HCT116 (cell line): ENCODE data around the gene HDAC5. TPM values are rescaled to one million over a fixed set of nuclear protein-coding genes. Genes with fewer than 3 reads are reported as not detected.

Experiments
- ATAC-seq: fragments of 200-7000 bp; cut with Tn5 transposase; 2 replicates; pipeline ENCODE4 v1.9.1; 2020; ENCODE audit warnings: mild to moderate bottlenecking, moderate library complexity
- BruUV-seq: library from RNA; stranded (reverse); fragments of 400-500 nt; replicated peaks from 2 replicates; lab custom pipeline; 2021; lab: Mats Ljungman, UMichigan
- CTCF ChIA-PET: fragments of 300-600 bp; sonication (Branson Sonifier 250); formaldehyde crosslinking; loops from one replicate; lab custom pipeline; 2021; ENCODE audit warnings: antibody characterized with exemption; lab: Charles Lee
- POLR2A ChIA-PET: fragments of 300-600, 350-600 bp; sonication (Branson Sonifier 250); formaldehyde crosslinking; loops from one replicate; lab custom pipeline; 2021; ENCODE audit warnings: antibody characterized with exemption; lab: Charles Lee
- RAD21 ChIA-PET, 2 experiments: fragments of 300-600 bp; sonication (Branson Sonifier 250); formaldehyde crosslinking; loops; one replicate each; lab custom pipeline; 2023; ENCODE audit warnings: low total read pairs in 2 of 2; ENCODE audit not compliant: uncharacterized antibody in 2 of 2, unreplicated experiment in 2 of 2, low non-redundant PET in 1 of 2; lab: Charles Lee
- DNase-seq: peaks from one replicate; pipeline ENCODE4 v3.0.0-alpha.2; 2010; ENCODE audit warnings: low read depth, low spot score
- H2AFZ ChIP-seq: fragments of 200-600 bp; shearing (Covaris generic), sonication (generic); 2 replicates; pipeline ENCODE4 v1.6.1; 2017; ENCODE audit warnings: low read depth, mixed run types, mixed read lengths, antibody characterized with exemption, low read length; ENCODE audit not compliant: poor library complexity, severe bottlenecking
- H3K27ac ChIP-seq: 2 replicates; pipeline ENCODE4 v1.5.1; 2012; ENCODE audit warnings: low read depth, low read length
- H3K27me3 ChIP-seq: fragments of 200-600 bp; sonication (generic); 2 replicates; pipeline ENCODE4 v1.6.1; 2016; ENCODE audit warnings: mixed run types, low read length, mixed read lengths; ENCODE audit not compliant: insufficient read depth
- H3K36me3 ChIP-seq, 2 experiments: fragments of 200-500 bp in 1 of 2; fragments of 200-600 bp in 1 of 2; sonication (Bioruptor generic) in 1 of 2; sonication (generic) in 1 of 2; 2 replicates each; pipeline versions ENCODE4 v1.5.1 to v1.6.1; 2014 to 2016; ENCODE audit warnings: low read length in 2 of 2, inconsistent platforms in 1 of 2, mixed read lengths in 1 of 2, mixed run types in 1 of 2; ENCODE audit not compliant: insufficient read depth in 2 of 2, control insufficient read depth in 1 of 2
- H3K4me1 ChIP-seq, 2 experiments: fragments of 200-600 bp in 1 of 2; sonication (generic) in 1 of 2; 2 replicates each; pipeline versions ENCODE4 v1.5.1 to v1.6.1; 2012 to 2017; ENCODE audit warnings: low read length in 2 of 2, inconsistent platforms in 1 of 2, mild to moderate bottlenecking in 1 of 2, mixed read lengths in 1 of 2, mixed run types in 1 of 2, moderate library complexity in 1 of 2; ENCODE audit not compliant: insufficient read depth in 2 of 2, control insufficient read depth in 1 of 2
- H3K4me2 ChIP-seq: fragments of 200-600 bp; sonication (generic); 2 replicates; pipeline ENCODE4 v1.6.1; 2017; ENCODE audit warnings: mixed run types, low read length, mixed read lengths
- H3K4me3 ChIP-seq, 2 experiments: fragments of 200-600 bp in 1 of 2; sonication (generic) in 1 of 2; replicated peaks in 1 of 2; 2 replicates each; pipeline ENCODE4 v1.5.1; 2011 to 2016; ENCODE audit warnings: low read length in 2 of 2, control low read depth in 1 of 2, low read depth in 1 of 2, mild to moderate bottlenecking in 1 of 2, mixed read lengths in 1 of 2, mixed run types in 1 of 2
- H3K79me2 ChIP-seq: fragments of 200-600 bp; sonication (generic); 2 replicates; pipeline ENCODE4 v1.6.1; 2017; ENCODE audit warnings: mild to moderate bottlenecking, mixed run types, low read length, moderate library complexity, mixed read lengths; ENCODE audit not compliant: insufficient read depth
- H3K9ac ChIP-seq: fragments of 200-600 bp; sonication (generic); 2 replicates; pipeline ENCODE4 v1.6.1; 2016; ENCODE audit warnings: low read length, mixed read lengths
- H3K9me2 ChIP-seq: fragments of 200-600 bp; sonication (generic), shearing (Covaris generic); 2 replicates; pipeline ENCODE4 v1.6.1; 2017; ENCODE audit warnings: mixed run types, mild to moderate bottlenecking, moderate library complexity; ENCODE audit not compliant: insufficient read depth
- H3K9me3 ChIP-seq, 2 experiments: fragments of 200-500 bp in 1 of 2; fragments of 200-600 bp in 1 of 2; sonication (Bioruptor generic) in 1 of 2; sonication (generic) in 1 of 2; 2 replicates each; pipeline ENCODE4 v1.6.1; 2014 to 2017; ENCODE audit warnings: low read length in 2 of 2, mixed read lengths in 2 of 2, inconsistent platforms in 1 of 2, low read depth in 1 of 2, mild to moderate bottlenecking in 1 of 2, mixed run types in 1 of 2, moderate library complexity in 1 of 2; ENCODE audit not compliant: control insufficient read depth in 1 of 2, insufficient read depth in 1 of 2
- H4K20me1 ChIP-seq: fragments of 200-600 bp; sonication (generic), shearing (Covaris generic); 2 replicates; pipeline ENCODE4 v1.6.1; 2017; ENCODE audit warnings: mixed run types, mild to moderate bottlenecking, moderate library complexity; ENCODE audit not compliant: insufficient read depth
- ATF3 ChIP-seq: IDR thresholded peaks from 2 replicates; pipeline ENCODE4 v1.6.1; 2012
- CBX3 ChIP-seq: IDR thresholded peaks from 2 replicates; pipeline ENCODE4 v1.6.1; 2012; ENCODE audit warnings: low read depth
- CTCF ChIP-seq, 3 experiments: fragments of 200-600 bp in 1 of 3; sonication (generic) in 1 of 3; IDR thresholded peaks in 2 of 3; conservative IDR thresholded peaks in 1 of 3; 2 replicates each; pipeline ENCODE4 v1.5.1; 2012 to 2017; ENCODE audit warnings: low read depth in 2 of 3, low read length in 2 of 3, antibody characterized with exemption in 1 of 3, borderline replicate concordance in 1 of 3, control low read depth in 1 of 3, mild to moderate bottlenecking in 1 of 3, mixed read lengths in 1 of 3, mixed run types in 1 of 3, moderate library complexity in 1 of 3; ENCODE audit not compliant: insufficient read depth in 1 of 3
- EGR1 ChIP-seq: IDR thresholded peaks from 2 replicates; pipeline ENCODE4 v1.6.1; 2012; ENCODE audit warnings: low read depth
- ELF1 ChIP-seq: IDR thresholded peaks from 2 replicates; pipeline ENCODE4 v1.6.1; 2012; ENCODE audit warnings: low read depth, borderline replicate concordance
- EZH2 ChIP-seq: fragments of 200-600 bp; sonication (generic); IDR thresholded peaks from 2 replicates; pipeline ENCODE4 v1.6.1; 2017; ENCODE audit warnings: antibody characterized with exemption, mixed run types
- EZH2phosphoT487 ChIP-seq: fragments of 200-600 bp; IDR thresholded peaks from 2 replicates; pipeline ENCODE4 v1.6.1; 2018; ENCODE audit warnings: antibody characterized with exemption, borderline replicate concordance
- FOSL1 ChIP-seq: IDR thresholded peaks from 2 replicates; pipeline ENCODE4 v1.6.1; 2012; ENCODE audit warnings: low read depth
- MAX ChIP-seq: IDR thresholded peaks from 2 replicates; pipeline ENCODE4 v1.6.1; 2012
- POLR2A ChIP-seq: IDR thresholded peaks from 2 replicates; pipeline ENCODE4 v1.7.0; 2011; ENCODE audit warnings: borderline replicate concordance; ENCODE audit not compliant: insufficient read depth, insufficient read length; ENCODE audit errors: extremely low read depth
- POLR2AphosphoS5 ChIP-seq: IDR thresholded peaks from 2 replicates; pipeline ENCODE4 v1.6.1; 2011; ENCODE audit warnings: mild to moderate bottlenecking, low read depth, low read length, moderate library complexity
- REST ChIP-seq: IDR thresholded peaks from 2 replicates; pipeline ENCODE4 v1.6.1; 2012; ENCODE audit warnings: low read depth
- SIN3A ChIP-seq: IDR thresholded peaks from 2 replicates; pipeline ENCODE4 v1.6.1; 2012; ENCODE audit warnings: low read depth
- SP1 ChIP-seq: IDR thresholded peaks from 2 replicates; pipeline ENCODE4 v1.6.1; 2012; ENCODE audit warnings: low read depth
- YY1 ChIP-seq: IDR thresholded peaks from 2 replicates; pipeline ENCODE4 v1.6.1; 2011; ENCODE audit warnings: low read length, low read depth, moderate library complexity, mild to moderate bottlenecking; ENCODE audit not compliant: insufficient replicate concordance; ENCODE audit errors: extremely low read depth
- ZFX ChIP-seq: fragments of 450-650 bp; IDR thresholded peaks from 2 replicates; pipeline ENCODE4 v1.6.1; 2017
- intact Hi-C: fragments of 100-400 bp; cut with micrococcal nuclease; formaldehyde crosslinking; loops from 2 replicates; pipeline ENCODE4 v1.10.0; 2022
- total RNA-seq: library from RNA; stranded (reverse); gene quantifications from one replicate; pipeline ENCODE4 v1.2.1, GENCODE V29; 2021; ENCODE audit not compliant: unreplicated experiment
- TF ChIP-seq, protein P1 (sequence below): IDR thresholded peaks from 2 replicates; pipeline ENCODE4 v1.6.1; 2011; ENCODE audit warnings: mild to moderate bottlenecking, low read length, moderate library complexity; ENCODE audit not compliant: insufficient replicate concordance; ENCODE audit errors: extremely low read depth

Gene HDAC5
- total RNA-seq, 1 experiment from 2014 or later: 32.9 TPM

DNA sequence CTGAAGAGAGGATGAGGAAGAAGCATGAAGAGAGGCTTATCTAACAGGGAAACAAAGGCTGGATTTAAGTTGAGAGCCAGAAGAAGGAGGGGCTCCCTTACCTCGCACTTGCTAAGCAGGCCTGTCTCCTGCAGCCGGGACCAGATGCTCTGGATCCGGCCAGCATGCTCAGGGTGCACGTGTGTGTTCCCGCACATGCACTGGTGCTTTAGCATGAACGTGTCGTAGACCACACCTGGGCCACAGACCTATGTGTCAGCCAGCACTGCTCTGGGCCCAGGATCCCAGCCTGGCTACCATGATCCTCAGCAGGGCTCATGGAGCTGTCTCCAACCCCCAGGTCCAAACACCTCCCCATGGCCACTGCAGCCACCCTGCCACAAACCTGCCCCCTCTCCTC, 38.5 kb downstream of the HDAC5 start:
- H3K4me1 ChIP-seq: peaks cover 34 to 62% of the 10 kb centered on the region in 2 experiments
- peaks cover 0 to 4% of the 10 kb centered on the region in 2 experiments; a peak in 1 of 4 replicates for H3K36me3 ChIP-seq
- no peaks in the 10 kb centered on the region for H3K27me3 ChIP-seq
- no peaks in the 10 kb centered on the region for H3K9me2 ChIP-seq
- no peak overlapping the region for H2AFZ ChIP-seq
- H4K20me1 ChIP-seq: no peaks in the 10 kb centered on the region
- H3K9ac ChIP-seq: no peak overlapping the region
- ChIA-PET RAD21 (no interaction called here), CTCF (interaction anchor here (2.4 kb wide), 1 partner anchor 31 kb away, joined by 23 read pairs; no protein-coding TSS in a partner anchor), POLR2A (no interaction called here)
- no peak overlapping the region for H3K27ac ChIP-seq
- H3K4me3 ChIP-seq: no peak overlapping the region
- ATAC-seq (no peak), DNase-seq (no peak)
- no TSS peak for BruUV-seq
- TF ChIP-seq POLR2AphosphoS5 (no peak), MAX (no peak), CTCF (IDR thresholded peaks at IDR 0.05 in 2 of 3, conservative IDR thresholded peaks at IDR 0.05 in 1 of 3; ENCODE audit: borderline replicate concordance in 1 of 3, insufficient read depth in 1 of 3, low read depth in 2 of 3, low read length in 2 of 3) (no peak), POLR2A (no peak), ZFX (no peak), SIN3A (no peak), CBX3 (no peak), ELF1 (no peak), ATF3 (no peak), REST (no peak), EZH2 (no peak), EGR1 (no peak), SP1 (no peak), YY1 (no peak), FOSL1 (no peak), EZH2phosphoT487 (no peak)
- TF ChIP-seq, protein P1, sequence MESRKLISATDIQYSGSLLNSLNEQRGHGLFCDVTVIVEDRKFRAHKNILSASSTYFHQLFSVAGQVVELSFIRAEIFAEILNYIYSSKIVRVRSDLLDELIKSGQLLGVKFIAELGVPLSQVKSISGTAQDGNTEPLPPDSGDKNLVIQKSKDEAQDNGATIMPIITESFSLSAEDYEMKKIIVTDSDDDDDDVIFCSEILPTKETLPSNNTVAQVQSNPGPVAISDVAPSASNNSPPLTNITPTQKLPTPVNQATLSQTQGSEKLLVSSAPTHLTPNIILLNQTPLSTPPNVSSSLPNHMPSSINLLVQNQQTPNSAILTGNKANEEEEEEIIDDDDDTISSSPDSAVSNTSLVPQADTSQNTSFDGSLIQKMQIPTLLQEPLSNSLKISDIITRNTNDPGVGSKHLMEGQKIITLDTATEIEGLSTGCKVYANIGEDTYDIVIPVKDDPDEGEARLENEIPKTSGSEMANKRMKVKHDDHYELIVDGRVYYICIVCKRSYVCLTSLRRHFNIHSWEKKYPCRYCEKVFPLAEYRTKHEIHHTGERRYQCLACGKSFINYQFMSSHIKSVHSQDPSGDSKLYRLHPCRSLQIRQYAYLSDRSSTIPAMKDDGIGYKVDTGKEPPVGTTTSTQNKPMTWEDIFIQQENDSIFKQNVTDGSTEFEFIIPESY: no peak
- no peaks in the 10 kb centered on the region for H3K9me3 ChIP-seq
- intact Hi-C loops: loop anchor here (5.0 kb wide), 1 partner anchor 32 kb away; no protein-coding TSS in a partner anchor
- H3K79me2 ChIP-seq: no peaks in the 10 kb centered on the region
- H3K4me2 ChIP-seq: no peak overlapping the region
